Astrocyte (in vitro differentiated cells and primary cell): ENCODE data around the gene PDZK1IP1.

Experiments
- CTCF ChIP-seq: IDR thresholded peaks from 2 replicates; pipeline ENCODE4 v1.5.1; 2011; ENCODE audit warnings: low read depth, mild to moderate bottlenecking, inconsistent platforms, low read length, moderate library complexity; ENCODE audit not compliant: insufficient read depth
- EZH2 ChIP-seq: IDR thresholded peaks from 2 replicates; pipeline ENCODE4 v1.6.1; 2012; ENCODE audit warnings: mild to moderate bottlenecking, low read length, inconsistent platforms; ENCODE audit not compliant: insufficient read depth

GRCh38 chr1:47222476-47222875, 32.6 kb upstream of the PDZK1IP1 start:
- no peak for TF ChIP-seq CTCF
- no peak for TF ChIP-seq EZH2
